OCI-LY1 (cell line): ENCODE data around the gene SLC1A4.

Source experiments
- H2AFZ ChIP-seq: fragments of 200-600 bp; sonication (generic), shearing (Covaris generic); 2 replicates; pipeline ENCODE4 v1.6.0; 2014; ENCODE audit warnings: antibody characterized with exemption, mild to moderate bottlenecking, low read length
- H3F3A ChIP-seq: fragments of 200-600 bp; sonication (generic), shearing (Covaris generic); 2 replicates; pipeline ENCODE4 v1.6.0; 2014; ENCODE audit warnings: mild to moderate bottlenecking, antibody characterized with exemption, low read length, moderate library complexity; ENCODE audit not compliant: insufficient read depth
- H3K27ac ChIP-seq: fragments of 200-600 bp; sonication (generic); 2 replicates; pipeline ENCODE4 v1.5.1; 2014; ENCODE audit warnings: low read length, mixed run types, mild to moderate bottlenecking, low read depth; ENCODE audit not compliant: poor library complexity, severe bottlenecking
- H3K27me3 ChIP-seq: fragments of 200-600 bp; sonication (generic); 2 replicates; pipeline ENCODE4 v1.6.0; 2014; ENCODE audit warnings: antibody characterized with exemption, mild to moderate bottlenecking, low read length, moderate library complexity; ENCODE audit not compliant: insufficient read depth
- H3K36me3 ChIP-seq: fragments of 200-600 bp; sonication (generic); 2 replicates; pipeline ENCODE4 v1.6.1; 2014; ENCODE audit warnings: mild to moderate bottlenecking, antibody characterized with exemption, low read length, moderate library complexity, mixed read lengths; ENCODE audit not compliant: insufficient read depth
- H3K4me1 ChIP-seq: fragments of 200-600 bp; sonication (generic); 2 replicates; pipeline ENCODE4 v1.5.1; 2014; ENCODE audit warnings: mild to moderate bottlenecking, low read length, moderate library complexity; ENCODE audit not compliant: insufficient read depth, severe bottlenecking
- H3K4me2 ChIP-seq: fragments of 200-600 bp; sonication (generic), shearing (Covaris generic); 2 replicates; pipeline ENCODE4 v1.6.1; 2014; ENCODE audit warnings: low read length
- H3K4me3 ChIP-seq: fragments of 200-600 bp; sonication (generic); 2 replicates; pipeline ENCODE4 v1.5.1; 2014; ENCODE audit warnings: low read length, low read depth, mild to moderate bottlenecking, mixed read lengths; ENCODE audit not compliant: poor library complexity, severe bottlenecking
- H3K79me2 ChIP-seq: fragments of 200-600 bp; shearing (Covaris generic); 2 replicates; pipeline ENCODE4 v1.6.1; 2016; ENCODE audit warnings: mixed run types, low read length, mixed read lengths; ENCODE audit not compliant: insufficient read depth
- H3K9ac ChIP-seq: fragments of 200-600 bp; sonication (generic), shearing (Covaris generic); 2 replicates; pipeline ENCODE4 v1.6.1; 2014; ENCODE audit warnings: mild to moderate bottlenecking, low read length, mixed read lengths
- H3K9me2 ChIP-seq: fragments of 200-600 bp; sonication (generic), shearing (Covaris generic); 2 replicates; pipeline ENCODE4 v1.6.1; 2014; ENCODE audit warnings: low read depth, mild to moderate bottlenecking, low read length, mixed read lengths
- H3K9me3 ChIP-seq: fragments of 200-600 bp; shearing (Covaris generic); 2 replicates; pipeline ENCODE4 v1.6.1; 2014; ENCODE audit warnings: low read length, mixed read lengths
- H4K20me1 ChIP-seq: fragments of 200-600 bp; sonication (generic), shearing (Covaris generic); 2 replicates; pipeline ENCODE4 v1.6.0; 2016; ENCODE audit warnings: mild to moderate bottlenecking, low read length; ENCODE audit not compliant: insufficient read depth
- EZH2 ChIP-seq: fragments of 200-600 bp; sonication (generic), shearing (Covaris generic); IDR thresholded peaks from 2 replicates; pipeline ENCODE4 v1.8.0; 2017; ENCODE audit warnings: borderline replicate concordance, mixed run types, mild to moderate bottlenecking, antibody characterized with exemption, low read length, moderate library complexity, mixed read lengths
- TF ChIP-seq, protein P1 (sequence below): fragments of 200-600 bp; sonication (generic), shearing (Covaris generic); IDR thresholded peaks from 2 replicates; pipeline ENCODE4 v1.5.1; 2017; ENCODE audit warnings: mild to moderate bottlenecking, antibody characterized with exemption, low read length, moderate library complexity, mixed read lengths

The SLC1A4 gene

DNA sequence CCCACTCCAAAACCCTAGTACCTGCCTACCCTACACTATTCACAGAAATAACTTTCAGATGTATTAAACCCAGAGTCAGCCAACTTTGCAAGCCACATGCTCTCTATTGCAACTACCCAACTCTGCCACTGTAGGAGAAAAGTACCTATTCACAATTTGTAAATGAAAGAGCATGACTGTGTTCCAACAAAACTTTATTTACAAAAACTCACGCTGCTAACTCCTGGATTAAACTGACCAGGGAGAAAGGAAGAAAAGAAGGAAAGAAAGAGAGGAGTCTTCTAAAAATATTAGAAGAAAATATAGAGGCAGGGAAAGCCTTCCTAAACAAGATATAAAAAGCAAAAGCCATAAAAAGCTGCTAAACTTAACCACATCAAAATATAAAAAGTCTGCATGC, 24.6 kb downstream of the SLC1A4 start:
- Histone ChIP-seq H3K9me3 (no peaks in the 10 kb centered on the region), H3K36me3 (peaks cover 79% of the 10 kb centered on the region), H2AFZ (no peak overlapping the region), H3K9ac (no peak overlapping the region), H3K27ac (no peak overlapping the region), H3K79me2 (no peaks in the 10 kb centered on the region), H3K4me2 (no peak overlapping the region), H3K4me1 (peaks cover 14% of the 10 kb centered on the region), H3K4me3 (no peak overlapping the region), H4K20me1 (no peaks in the 10 kb centered on the region), H3K27me3 (no peaks in the 10 kb centered on the region), H3K9me2 (no peaks in the 10 kb centered on the region), H3F3A (no peaks in the 10 kb centered on the region)
- TF ChIP-seq, protein P1, sequence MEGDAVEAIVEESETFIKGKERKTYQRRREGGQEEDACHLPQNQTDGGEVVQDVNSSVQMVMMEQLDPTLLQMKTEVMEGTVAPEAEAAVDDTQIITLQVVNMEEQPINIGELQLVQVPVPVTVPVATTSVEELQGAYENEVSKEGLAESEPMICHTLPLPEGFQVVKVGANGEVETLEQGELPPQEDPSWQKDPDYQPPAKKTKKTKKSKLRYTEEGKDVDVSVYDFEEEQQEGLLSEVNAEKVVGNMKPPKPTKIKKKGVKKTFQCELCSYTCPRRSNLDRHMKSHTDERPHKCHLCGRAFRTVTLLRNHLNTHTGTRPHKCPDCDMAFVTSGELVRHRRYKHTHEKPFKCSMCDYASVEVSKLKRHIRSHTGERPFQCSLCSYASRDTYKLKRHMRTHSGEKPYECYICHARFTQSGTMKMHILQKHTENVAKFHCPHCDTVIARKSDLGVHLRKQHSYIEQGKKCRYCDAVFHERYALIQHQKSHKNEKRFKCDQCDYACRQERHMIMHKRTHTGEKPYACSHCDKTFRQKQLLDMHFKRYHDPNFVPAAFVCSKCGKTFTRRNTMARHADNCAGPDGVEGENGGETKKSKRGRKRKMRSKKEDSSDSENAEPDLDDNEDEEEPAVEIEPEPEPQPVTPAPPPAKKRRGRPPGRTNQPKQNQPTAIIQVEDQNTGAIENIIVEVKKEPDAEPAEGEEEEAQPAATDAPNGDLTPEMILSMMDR, result no peak
- TF ChIP-seq EZH2, result no peak

GRCh38 chr2:65015731-65016130, 26.5 kb downstream of the SLC1A4 start:
- H3K27ac ChIP-seq, result no peak overlapping the region
- H3K9ac ChIP-seq, result no peak overlapping the region
- no peaks in the 10 kb centered on the region for H3K79me2 ChIP-seq
- TF ChIP-seq, protein P1, result no peak
- no peak for TF ChIP-seq EZH2
- H2AFZ ChIP-seq, result no peak overlapping the region
- no peak overlapping the region for H3K4me2 ChIP-seq
- no peaks in the 10 kb centered on the region for H4K20me1 ChIP-seq
- H3K27me3 ChIP-seq, result no peaks in the 10 kb centered on the region
- H3K4me3 ChIP-seq, result no peak overlapping the region
- peaks cover 89% of the 10 kb centered on the region for H3K36me3 ChIP-seq
- H3F3A ChIP-seq, result no peaks in the 10 kb centered on the region
- H3K9me2 ChIP-seq, result no peaks in the 10 kb centered on the region
- H3K4me1 ChIP-seq, result peaks cover 14% of the 10 kb centered on the region
- H3K9me3 ChIP-seq, result no peaks in the 10 kb centered on the region

DNA sequence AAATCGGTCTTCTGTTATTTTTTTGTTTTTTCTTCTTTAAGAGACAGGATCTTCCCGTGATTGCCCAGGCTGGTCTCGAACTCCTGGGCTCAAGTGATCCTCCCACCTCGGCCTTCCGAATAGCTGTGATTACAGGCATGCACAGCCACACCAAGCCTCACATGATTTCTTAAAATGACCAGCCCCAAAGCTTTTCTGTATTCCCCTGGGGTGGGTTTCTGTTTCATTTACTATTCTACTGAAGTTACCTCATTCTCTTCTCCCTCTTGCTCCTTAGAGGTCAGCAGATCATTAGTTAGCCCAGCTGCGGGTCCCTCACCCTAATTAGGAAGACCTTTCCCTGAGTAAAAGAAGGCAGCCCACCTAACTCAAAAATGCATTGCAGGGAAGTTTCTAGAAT, 27.6 kb downstream of the SLC1A4 start:
- H3K36me3 ChIP-seq, result peaks cover 91% of the 10 kb centered on the region
- H3K9me2 ChIP-seq, result no peaks in the 10 kb centered on the region
- TF ChIP-seq, protein P1, result no peak
- no peak for TF ChIP-seq EZH2
- no peak overlapping the region for H3K9ac ChIP-seq
- H3K27ac ChIP-seq, result no peak overlapping the region
- H3F3A ChIP-seq, result no peaks in the 10 kb centered on the region
- no peaks in the 10 kb centered on the region for H3K79me2 ChIP-seq
- H3K4me1 ChIP-seq, result peaks cover 14% of the 10 kb centered on the region
- no peaks in the 10 kb centered on the region for H4K20me1 ChIP-seq
- no peak overlapping the region for H3K4me2 ChIP-seq
- H3K9me3 ChIP-seq, result no peaks in the 10 kb centered on the region
- H3K27me3 ChIP-seq, result no peaks in the 10 kb centered on the region
- no peak overlapping the region for H3K4me3 ChIP-seq
- no peak overlapping the region for H2AFZ ChIP-seq
